HepG2 (cell line): ENCODE data around the gene KMT2D. TPM values are rescaled to one million over a fixed set of nuclear protein-coding genes. Genes with fewer than 3 reads are reported as not detected.
A peak's percentile ranks its signal among the peaks of the same experiment; 100 is the strongest.

ENCODE experiments used
- ESRRA ChIP-seq: sonication (generic); formaldehyde crosslinking; IDR thresholded peaks from 2 replicates; pipeline ENCODE4 v1.5.1; 2020; ENCODE audit warnings: mild to moderate bottlenecking, low read depth, missing genetic modification reagents
- FOXK2 ChIP-seq: fragments of 450-650 bp; IDR thresholded peaks from 2 replicates; pipeline ENCODE4 v1.6.1; 2016
- GATA4 ChIP-seq: sonication (generic); IDR thresholded peaks from 2 replicates; pipeline ENCODE4 v1.6.1; 2016; ENCODE audit warnings: antibody characterized with exemption, low read depth, borderline replicate concordance
- KLF11 ChIP-seq: IDR thresholded peaks from 2 replicates; pipeline ENCODE4 v1.6.1; 2016; ENCODE audit warnings: missing compliant biosample characterization
- MLXIP ChIP-seq: sonication (generic); formaldehyde crosslinking; IDR thresholded peaks from 2 replicates; pipeline ENCODE4 v1.9.0; 2021; ENCODE audit warnings: missing genetic modification reagents, borderline replicate concordance
- RERE ChIP-seq: IDR thresholded peaks from 2 replicates; pipeline ENCODE4 v1.6.1; 2016; ENCODE audit warnings: low read depth, missing genetic modification reagents, missing compliant biosample characterization
- REST ChIP-seq, 2 experiments: IDR thresholded peaks; 2 replicates each; pipeline ENCODE4 v1.6.1; 2011 to 2012; ENCODE audit warnings: low read length in 2 of 2, borderline replicate concordance in 1 of 2, low read depth in 1 of 2, mild to moderate bottlenecking in 1 of 2, moderate library complexity in 1 of 2
- SRSF1 ChIP-seq: fragments of 200-400 bp; formaldehyde crosslinking; optimal IDR thresholded peaks from 2 replicates; pipeline ENCODE3; 2017; ENCODE audit warnings: mild to moderate bottlenecking, low read depth, low read length, moderate library complexity
- ZFP91 ChIP-seq: sonication (generic); formaldehyde crosslinking; IDR thresholded peaks from 2 replicates; pipeline ENCODE4 v1.9.0; 2022; ENCODE audit warnings: missing genetic modification reagents, mild to moderate bottlenecking, borderline replicate concordance
- ZGPAT ChIP-seq: IDR thresholded peaks from 2 replicates; pipeline ENCODE4 v1.6.1; 2016; ENCODE audit warnings: mild to moderate bottlenecking
- ZNF274 ChIP-seq: sonication (generic); formaldehyde crosslinking; IDR thresholded peaks from 2 replicates; pipeline ENCODE4 v1.5.1; 2020; ENCODE audit warnings: mild to moderate bottlenecking, missing genetic modification reagents
- ZNF775 ChIP-seq: sonication (generic); formaldehyde crosslinking; IDR thresholded peaks from 2 replicates; pipeline ENCODE4 v1.4.0; 2020; ENCODE audit warnings: missing genetic modification reagents, mild to moderate bottlenecking, moderate library complexity, borderline replicate concordance
- polyA plus RNA-seq, 8 experiments: library from polyadenylated mRNA; depleted of rRNA in 3 of 8; stranded (reverse) in 7 of 8; unstranded in 1 of 8; fragments of >200 nt; fragmentation: Illumina TruSeq in 4 of 8; extraction: Trizol in 4 of 8; gene quantifications; 2 replicates each; pipeline versions ENCODE4 v1.2.1 to v1.2.3, GENCODE V29; 2011 to 2016; ENCODE audit warnings: low read depth in 4 of 8, missing spikeins in 1 of 8, mixed read lengths in 1 of 8; ENCODE audit not compliant: insufficient read depth in 1 of 8
- total RNA-seq, 5 experiments: library from RNA; depleted of rRNA; stranded (reverse); fragments of >200 nt; fragmentation: Illumina TruSeq; extraction: Trizol; gene quantifications; 2 replicates each; pipeline ENCODE4 v1.2.3, GENCODE V29; 2016; ENCODE audit warnings: low read depth in 1 of 5

Gene KMT2D
- total and polyA plus RNA-seq, 2 of the 13 experiments (the other 11 are each of a cell fraction or from before 2014, with no cell fraction given), result 8.1 to 10.4 TPM

- TF ChIP-seq ZGPAT (peak; percentile 62), RERE (CRISPR knock-in tag) (no peak), ZFP91 (CRISPR knock-in tag) (peak; percentile 76; the same call in 1 of the 2 replicates), FOXK2 (peak; percentile 81; the same call in 1 of the 2 replicates), REST (IDR thresholded peaks at IDR 0.05; ENCODE audit: borderline replicate concordance in 1 of 2, low read depth in 1 of 2, low read length in 2 of 2) (0 out of 4 replicates have a peak, but pooled peaks of 1 of the 2 experiments have one; percentile 16), ZNF775 (no peak), ZNF274 (CRISPR knock-in tag) (peak; percentile 82), SRSF1 (no peak), MLXIP (CRISPR knock-in tag) (no peak), ESRRA (CRISPR knock-in tag) (no peak), GATA4 (no peak), KLF11 (CRISPR knock-in tag) (no peak)
Observed at GRCh38 chr12:49069507-49070346, 9.1 kb upstream of the KMT2D start, which contains the start of gene RHEBL1 (continued).
